ENCODE data around the gene APELA. TPM values are rescaled to one million over a fixed set of nuclear protein-coding genes. Genes with fewer than 3 reads are reported as not detected.
"Not testable (repeated sequence)": the region's sequence is repeated elsewhere in the genome, so short reads cannot be mapped to it uniquely, and the experiment has no call there.

Gene APELA
- total RNA-seq, 2 donors from 2014 or later = 1.4 to 13.1 TPM

DNA sequence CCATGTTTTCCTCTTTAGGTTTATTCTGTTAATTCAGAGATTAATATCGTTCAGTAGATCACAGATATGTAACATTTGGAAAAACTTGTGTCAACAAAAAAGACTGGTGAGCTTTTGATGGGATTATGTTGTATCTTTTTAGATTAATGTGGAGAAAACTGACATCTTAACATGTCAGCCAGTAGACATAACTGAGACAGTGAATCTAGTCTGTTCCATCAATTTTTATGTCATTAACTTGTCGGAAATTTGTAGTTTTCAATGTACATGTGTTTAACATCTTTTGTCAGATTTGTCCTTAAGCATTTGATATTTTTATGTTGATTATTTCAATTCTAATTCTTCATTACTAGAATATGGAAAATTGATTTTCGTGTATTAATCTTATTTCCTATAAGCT is 42.0 kb downstream of the APELA start:
- WGBS = 73% methylated on average over 3 of the region's 3 CpGs
- intact Hi-C loops (cut with DNase I) = no loop called here
- TF ChIP-seq POLR2AphosphoS5 (IDR thresholded peaks at IDR 0.05) (no peak), CTCF (IDR thresholded peaks at IDR 0.05) (no peak), POLR2A (IDR thresholded peaks at IDR 0.05) (no peak)

GRCh38 chr4:164924670-164925238 is 47.8 kb downstream of the APELA start:
- H3K4me1 ChIP-seq (replicated peaks) = no peaks in the 10 kb centered on the region
- DNase-seq (ENCODE audit: low spot score) = no peak
- H3K27me3 ChIP-seq (replicated peaks; ENCODE audit: insufficient read depth) = no peaks in the 10 kb centered on the region
- TF ChIP-seq POLR2AphosphoS5 (IDR thresholded peaks at IDR 0.05) (no peak), CTCF (IDR thresholded peaks at IDR 0.05) (no peak), POLR2A (IDR thresholded peaks at IDR 0.05) (no peak)
- no peak overlapping the region for H3K4me3 ChIP-seq
- 73% methylated on average over 3 of the region's 3 CpGs for WGBS
- intact Hi-C loops (cut with DNase I) = no loop called here
- H3K36me3 ChIP-seq = no peaks in the 10 kb centered on the region
- H3K9me3 ChIP-seq = no peaks in the 10 kb centered on the region
- H3K27ac ChIP-seq = no peak overlapping the region

More for the DNA sequence above, 42.0 kb downstream of the APELA start:
- no peaks in the 10 kb centered on the region for H3K9me3 ChIP-seq
- no peaks in the 10 kb centered on the region for H3K27me3 ChIP-seq (replicated peaks; ENCODE audit: insufficient read depth)
- H3K4me3 ChIP-seq = no peak overlapping the region
- no peaks in the 10 kb centered on the region for H3K36me3 ChIP-seq
- no peak overlapping the region for H3K27ac ChIP-seq
- no peak for DNase-seq (ENCODE audit: low spot score)
- H3K4me1 ChIP-seq (replicated peaks) = no peaks in the 10 kb centered on the region

- 26% methylated on average over 2 of the region's 2 CpGs for WGBS
- TF ChIP-seq CTCF (IDR thresholded peaks at IDR 0.05) = no peak
- no peak for TF ChIP-seq POLR2A (IDR thresholded peaks at IDR 0.05)
- no peak for TF ChIP-seq POLR2AphosphoS5 (IDR thresholded peaks at IDR 0.05)
- Histone ChIP-seq H3K9me3 (no peaks in the 10 kb centered on the region), H3K27me3 (replicated peaks; ENCODE audit: insufficient read depth) (no peaks in the 10 kb centered on the region), H3K36me3 (no peaks in the 10 kb centered on the region), H3K4me1 (replicated peaks) (no peaks in the 10 kb centered on the region), H3K4me3 (no peak overlapping the region), H3K27ac (no peak overlapping the region)
- peak; percentile 32 for DNase-seq (ENCODE audit: low spot score)
- intact Hi-C loops (cut with DNase I) = no loop called here
Measured at GRCh38 chr4:164926301-164926700, 49.3 kb downstream of the APELA start.

DNA sequence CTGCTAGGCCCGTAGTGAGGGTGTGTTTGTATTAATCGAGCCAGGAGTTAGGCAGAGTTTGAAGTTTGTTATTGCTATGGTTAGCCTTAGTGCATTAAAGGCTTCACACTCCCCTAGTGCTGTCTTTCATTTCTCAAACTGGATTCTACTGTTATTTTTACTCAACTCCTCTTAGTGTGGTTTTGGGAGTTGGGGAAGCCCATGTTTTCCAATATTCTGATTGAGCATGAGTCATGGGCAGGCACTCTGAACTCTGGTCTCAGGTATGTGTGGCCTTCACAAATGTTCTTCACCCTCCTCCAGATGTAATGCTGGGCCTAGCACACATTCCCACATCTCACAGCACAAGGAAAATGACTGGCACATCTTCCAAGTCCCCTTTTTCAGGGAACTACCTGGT is 50.1 kb downstream of the APELA start:
- H3K27me3 ChIP-seq (replicated peaks; ENCODE audit: insufficient read depth); H3K36me3 ChIP-seq; H3K4me3 ChIP-seq; intact Hi-C loops (cut with DNase I); DNase-seq (ENCODE audit: low spot score); H3K9me3 ChIP-seq; H3K4me1 ChIP-seq (replicated peaks); H3K27ac ChIP-seq: not testable (repeated sequence)
- WGBS = 86% methylated on average over 2 of the region's 2 CpGs

- 99% methylated on average over 5 of the region's 5 CpGs for WGBS
- Histone ChIP-seq H3K27me3 (replicated peaks; ENCODE audit: insufficient read depth) (no peaks in the 10 kb centered on the region), H3K4me1 (replicated peaks) (no peaks in the 10 kb centered on the region), H3K9me3 (no peaks in the 10 kb centered on the region), H3K4me3 (no peak overlapping the region), H3K36me3 (no peaks in the 10 kb centered on the region), H3K27ac (no peak overlapping the region)
- no peak for TF ChIP-seq POLR2AphosphoS5 (IDR thresholded peaks at IDR 0.05)
- no peak for TF ChIP-seq CTCF (IDR thresholded peaks at IDR 0.05)
- no peak for TF ChIP-seq POLR2A (IDR thresholded peaks at IDR 0.05)
- intact Hi-C loops (cut with DNase I) = no loop called here
- no peak for DNase-seq (ENCODE audit: low spot score)
Measured at GRCh38 chr4:164930647-164931046, 53.7 kb downstream of the APELA start.

All from prostate gland (tissue), 2 donors.